Keratinocyte (primary cell): ENCODE data around the gene TARBP2.

ENCODE experiments used
- EZH2 ChIP-seq: IDR thresholded peaks from one replicate; pipeline ENCODE4 v1.6.1; 2012; ENCODE audit warnings: inconsistent platforms, mild to moderate bottlenecking, low read length, moderate library complexity
- TF ChIP-seq, protein P1 (sequence below), 3 experiments: IDR thresholded peaks in 1 of 3; conservative IDR thresholded peaks in 1 of 3; optimal IDR thresholded peaks in 1 of 3; 2 replicates in 2 of 3; 3 replicates in 1 of 3; pipeline versions ENCODE3 to v1.5.1; 2011; ENCODE audit warnings: low read length in 3 of 3, mild to moderate bottlenecking in 3 of 3, moderate library complexity in 2 of 3, control low read depth in 1 of 3, inconsistent platforms in 1 of 3; ENCODE audit not compliant: insufficient read depth in 2 of 3; ENCODE audit errors: extremely low read depth in 1 of 3

GRCh38 chr12:53539526-53539925 lies 38.4 kb downstream of the TARBP2 start:
- TF ChIP-seq, protein P1, sequence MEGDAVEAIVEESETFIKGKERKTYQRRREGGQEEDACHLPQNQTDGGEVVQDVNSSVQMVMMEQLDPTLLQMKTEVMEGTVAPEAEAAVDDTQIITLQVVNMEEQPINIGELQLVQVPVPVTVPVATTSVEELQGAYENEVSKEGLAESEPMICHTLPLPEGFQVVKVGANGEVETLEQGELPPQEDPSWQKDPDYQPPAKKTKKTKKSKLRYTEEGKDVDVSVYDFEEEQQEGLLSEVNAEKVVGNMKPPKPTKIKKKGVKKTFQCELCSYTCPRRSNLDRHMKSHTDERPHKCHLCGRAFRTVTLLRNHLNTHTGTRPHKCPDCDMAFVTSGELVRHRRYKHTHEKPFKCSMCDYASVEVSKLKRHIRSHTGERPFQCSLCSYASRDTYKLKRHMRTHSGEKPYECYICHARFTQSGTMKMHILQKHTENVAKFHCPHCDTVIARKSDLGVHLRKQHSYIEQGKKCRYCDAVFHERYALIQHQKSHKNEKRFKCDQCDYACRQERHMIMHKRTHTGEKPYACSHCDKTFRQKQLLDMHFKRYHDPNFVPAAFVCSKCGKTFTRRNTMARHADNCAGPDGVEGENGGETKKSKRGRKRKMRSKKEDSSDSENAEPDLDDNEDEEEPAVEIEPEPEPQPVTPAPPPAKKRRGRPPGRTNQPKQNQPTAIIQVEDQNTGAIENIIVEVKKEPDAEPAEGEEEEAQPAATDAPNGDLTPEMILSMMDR (optimal IDR thresholded peaks at IDR 0.05 in 1 of 3, IDR thresholded peaks at IDR 0.05 in 1 of 3, conservative IDR thresholded peaks at IDR 0.05 in 1 of 3; ENCODE audit: extremely low read depth in 1 of 3, insufficient read depth in 2 of 3, low read length in 3 of 3), result no peak
- TF ChIP-seq EZH2, result no peak
